ENCODE measurements around the gene MIPOL1.
"Not testable (repeated sequence)": the region's sequence is repeated elsewhere in the genome, so short reads cannot be mapped to it uniquely, and the experiment has no call there.

The MIPOL1 gene

DNA sequence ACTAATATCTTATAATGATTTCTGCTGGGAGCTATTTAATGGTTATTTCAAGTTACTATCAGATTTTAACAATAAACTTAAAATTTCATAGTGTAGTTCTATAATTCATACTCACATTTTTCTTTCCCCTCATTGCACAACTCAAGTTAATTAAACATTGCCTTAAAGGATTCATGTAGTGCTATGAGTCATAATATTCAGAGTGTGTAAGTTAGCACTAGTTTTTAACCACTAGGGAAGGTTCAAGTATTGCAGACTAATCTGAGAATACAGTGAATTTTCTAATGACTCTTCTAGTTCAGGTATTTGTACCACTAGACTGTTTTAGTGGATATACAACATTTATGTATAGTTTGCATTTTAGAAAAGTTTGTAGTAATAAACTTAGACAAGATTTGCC lies 347.4 kb downstream of the MIPOL1 start:
- in situ Hi-C loops (cut with HindIII; ENCODE audit: low pct_ligation_motif_present, low pct_unique_long_range_greater_than_20kb, low sequenced_read_pairs), result no loop called here
- no peak for DNase-seq

DNA sequence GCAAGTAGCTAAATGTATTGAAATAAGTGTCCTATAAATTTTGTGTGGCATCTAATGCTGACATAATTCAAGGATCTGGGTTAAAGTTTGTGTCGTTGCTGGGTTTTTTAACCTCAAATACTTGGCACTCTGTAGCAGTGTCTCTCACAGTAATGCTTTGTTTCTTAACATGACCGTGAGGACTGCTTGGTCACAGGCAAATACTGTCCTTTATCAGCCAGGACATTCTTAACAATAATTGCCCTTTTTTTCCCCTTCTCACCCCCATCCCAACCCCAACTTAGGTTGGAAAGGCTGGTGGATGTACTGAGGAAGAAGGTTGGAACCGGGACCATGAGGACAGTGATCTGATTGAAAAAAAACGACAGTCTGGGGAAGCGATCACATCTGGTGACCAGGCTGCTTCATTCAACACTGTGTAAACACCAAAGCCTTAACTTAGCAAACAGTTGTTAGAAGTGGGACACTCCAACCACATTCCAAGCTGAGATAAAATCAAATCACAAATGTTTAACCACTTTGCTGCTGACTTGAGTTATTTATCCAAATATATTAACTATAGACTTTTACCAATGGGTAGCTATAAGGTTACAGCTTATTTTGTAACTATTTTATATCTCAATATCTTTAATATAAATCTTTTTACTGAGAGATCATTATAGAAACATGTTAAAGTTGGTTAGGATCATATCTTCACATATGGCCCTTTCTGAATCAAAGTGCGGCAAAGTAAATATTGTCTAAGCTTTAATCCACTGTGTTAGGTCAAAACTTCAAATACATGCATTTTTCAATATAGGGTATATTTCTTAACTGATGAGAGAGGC lies 349.1 kb downstream of the MIPOL1 start:
- in situ Hi-C loops (cut with HindIII; ENCODE audit: low pct_ligation_motif_present, low pct_unique_long_range_greater_than_20kb, low sequenced_read_pairs), result no loop called here
- no peak for DNase-seq

DNA sequence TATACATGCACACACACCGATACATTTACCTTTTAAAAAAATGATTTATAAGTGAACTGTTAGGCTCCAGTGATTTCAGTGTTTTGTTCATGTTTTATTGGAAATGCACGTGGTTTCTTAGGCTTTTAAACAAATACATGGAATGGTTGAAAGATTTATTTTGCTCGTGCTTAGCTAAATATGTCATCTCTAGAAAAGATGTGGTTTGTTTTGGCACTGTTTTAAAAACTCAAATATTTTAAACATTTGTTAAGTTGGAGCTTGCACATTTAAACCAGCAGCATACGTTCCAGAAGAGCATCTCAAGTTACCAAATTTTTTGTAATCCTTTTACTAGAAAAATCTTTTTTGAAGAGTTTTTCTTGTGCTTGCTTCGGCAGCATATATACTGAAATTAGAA lies 352.8 kb downstream of the MIPOL1 start:
- in situ Hi-C loops (cut with HindIII; ENCODE audit: low pct_ligation_motif_present, low pct_unique_long_range_greater_than_20kb, low sequenced_read_pairs), result no loop called here
- no peak for DNase-seq

DNA sequence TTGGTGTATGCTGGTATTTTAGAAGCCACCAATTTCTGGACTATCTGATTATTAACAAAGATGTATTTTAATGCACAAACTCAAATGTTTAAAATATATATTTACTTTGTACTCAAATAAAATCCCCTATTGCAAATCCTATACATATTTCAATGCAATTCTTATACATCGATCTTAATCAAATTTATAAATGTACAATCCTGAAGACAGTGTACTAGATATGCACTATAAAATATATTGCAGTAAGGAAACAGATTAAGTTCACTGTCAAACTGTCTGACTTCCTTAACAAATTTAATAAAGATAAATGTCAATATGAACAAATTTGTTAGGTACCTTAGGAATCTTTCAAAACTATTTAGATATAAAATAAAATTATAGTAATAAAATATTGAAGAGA lies 353.4 kb downstream of the MIPOL1 start:
- in situ Hi-C loops (cut with HindIII; ENCODE audit: low pct_ligation_motif_present, low pct_unique_long_range_greater_than_20kb, low sequenced_read_pairs), result no loop called here
- no peak for DNase-seq

DNA sequence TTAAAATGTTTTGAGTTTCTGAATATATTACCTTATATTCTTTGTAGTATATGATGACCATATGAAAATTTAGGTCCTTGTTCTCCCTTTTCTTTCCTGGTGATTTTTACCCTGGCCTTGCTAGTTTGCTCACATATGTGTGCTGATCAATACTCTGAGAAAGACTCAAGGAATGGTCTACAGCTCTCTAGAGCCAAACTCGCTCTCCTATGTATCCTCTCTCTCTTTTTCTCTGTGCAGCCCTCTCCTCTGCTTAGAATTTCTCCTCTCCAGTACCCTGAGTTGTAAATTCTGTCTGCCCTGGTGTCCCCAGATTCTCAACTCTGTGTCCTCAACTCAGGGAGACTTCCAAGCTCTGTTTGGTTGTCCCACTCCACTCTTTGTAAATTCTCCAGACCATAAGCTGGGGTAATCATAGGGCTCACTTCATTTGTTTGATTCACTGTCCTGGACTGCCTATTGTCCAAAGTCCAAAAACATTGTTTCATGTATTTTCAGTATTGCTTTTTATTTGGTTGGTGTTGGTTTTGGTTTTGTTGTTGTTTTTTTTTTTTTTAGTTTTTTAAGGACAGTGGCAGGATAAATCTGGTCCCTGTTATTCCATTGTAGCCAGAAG lies 356.3 kb downstream of the MIPOL1 start:
- in situ Hi-C loops (cut with HindIII; ENCODE audit: low pct_ligation_motif_present, low pct_unique_long_range_greater_than_20kb, low sequenced_read_pairs), result no loop called here
- DNase-seq, result no peak

DNA sequence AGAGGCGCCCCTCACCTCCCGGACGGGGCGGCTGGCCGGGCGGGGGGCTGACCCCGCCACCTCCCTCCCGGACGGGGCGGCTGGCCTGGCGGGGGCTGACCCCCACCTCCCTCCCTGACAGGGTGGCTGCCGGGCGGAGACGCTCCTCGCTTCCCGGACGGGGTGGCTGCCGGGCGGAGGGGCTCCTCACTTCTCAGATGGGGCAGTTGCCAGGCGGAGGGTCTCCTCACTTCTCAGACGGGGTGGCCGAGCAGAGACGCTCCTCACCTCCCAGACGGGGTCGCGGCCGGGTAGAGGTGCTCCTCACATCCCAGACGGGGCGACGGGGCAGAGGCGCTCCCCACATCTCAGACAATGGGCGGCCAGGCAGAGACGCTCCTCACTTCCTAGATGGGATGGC lies 357.9 kb downstream of the MIPOL1 start:
- DNase-seq; in situ Hi-C loops (cut with HindIII; ENCODE audit: low pct_ligation_motif_present, low pct_unique_long_range_greater_than_20kb, low sequenced_read_pairs): not testable (repeated sequence)

DNA sequence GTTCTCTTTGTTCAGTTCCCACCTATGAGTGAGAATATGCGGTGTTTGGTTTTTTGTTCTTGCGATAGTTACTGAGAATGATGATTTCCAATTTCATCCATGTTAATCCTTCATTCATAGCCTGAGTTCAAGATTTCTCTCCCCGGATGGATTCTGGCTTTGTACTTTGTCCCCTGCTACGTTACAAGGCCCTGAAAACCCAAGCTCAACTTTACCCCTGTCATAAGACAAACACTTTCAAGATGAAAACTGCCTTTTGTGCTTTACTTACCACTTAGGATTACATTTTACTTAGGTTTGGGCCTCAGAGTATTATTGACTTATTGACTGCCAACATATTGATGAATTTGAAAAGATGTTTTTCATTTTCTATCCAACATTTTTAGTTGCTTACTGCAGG lies 361.0 kb downstream of the MIPOL1 start:
- in situ Hi-C loops (cut with HindIII; ENCODE audit: low pct_ligation_motif_present, low pct_unique_long_range_greater_than_20kb, low sequenced_read_pairs), result no loop called here
- no peak for DNase-seq

DNA sequence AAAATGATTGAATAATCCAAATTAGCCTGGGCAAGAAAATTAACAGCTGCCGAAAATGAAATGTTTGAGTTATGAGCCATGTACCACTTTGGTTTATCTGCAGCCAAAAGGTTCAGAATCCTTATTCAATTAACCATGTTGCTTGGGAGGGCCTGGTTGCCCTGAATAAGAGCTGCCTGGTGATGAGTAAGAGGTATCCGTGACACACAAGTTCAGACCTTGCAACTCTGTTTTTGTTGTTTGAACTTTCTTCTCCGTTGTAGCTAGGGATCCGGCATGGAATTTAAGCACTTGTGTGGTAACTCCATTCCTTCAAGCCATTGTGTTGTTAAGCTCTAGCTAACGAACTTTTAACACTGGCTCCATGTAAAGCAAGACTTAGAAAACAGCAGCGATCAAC lies 361.6 kb downstream of the MIPOL1 start:
- no peak for DNase-seq
- in situ Hi-C loops (cut with HindIII; ENCODE audit: low pct_ligation_motif_present, low pct_unique_long_range_greater_than_20kb, low sequenced_read_pairs), result no loop called here

DNA sequence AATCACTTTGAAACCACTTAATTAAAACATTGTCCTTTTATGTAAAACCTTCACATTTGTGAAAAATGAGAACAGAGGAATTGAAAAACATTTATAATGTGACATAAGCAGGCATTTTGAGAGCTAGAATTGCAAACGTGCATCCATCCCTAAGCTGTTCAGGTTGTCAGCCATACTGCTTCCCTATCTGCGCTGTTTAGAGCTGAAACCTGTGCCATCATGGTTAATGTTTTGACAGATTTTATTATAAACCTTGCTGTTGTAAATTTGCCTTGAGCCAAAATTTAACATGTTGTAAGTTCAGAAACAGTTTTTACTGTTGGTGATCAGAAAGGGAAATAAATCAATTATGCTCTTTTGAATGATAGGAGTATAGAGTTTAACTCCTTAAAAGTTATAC lies 365.5 kb downstream of the MIPOL1 start:
- in situ Hi-C loops (cut with HindIII; ENCODE audit: low pct_ligation_motif_present, low pct_unique_long_range_greater_than_20kb, low sequenced_read_pairs), result no loop called here
- DNase-seq, result no peak

DNA sequence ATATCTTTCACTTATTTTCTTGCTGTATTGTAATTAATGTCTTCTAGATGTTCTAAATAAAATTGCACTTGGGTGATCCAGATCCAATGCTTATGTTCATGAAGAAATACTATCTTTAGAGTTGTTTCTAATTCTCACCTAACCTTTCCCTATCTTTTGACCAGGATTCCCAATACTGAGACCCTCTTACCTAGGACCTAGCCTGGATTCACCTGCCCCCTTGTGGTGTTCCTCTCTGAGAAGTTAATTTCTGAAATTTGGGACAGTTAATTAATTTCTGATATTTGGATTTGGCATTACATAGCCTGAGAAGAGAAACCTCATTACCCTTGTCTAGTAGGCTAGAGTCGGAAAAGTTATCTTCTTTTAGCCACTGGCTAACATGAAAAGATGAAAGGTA lies 367.8 kb downstream of the MIPOL1 start:
- in situ Hi-C loops (cut with HindIII; ENCODE audit: low pct_ligation_motif_present, low pct_unique_long_range_greater_than_20kb, low sequenced_read_pairs), result no loop called here
- DNase-seq, result peak; percentile 6

DNA sequence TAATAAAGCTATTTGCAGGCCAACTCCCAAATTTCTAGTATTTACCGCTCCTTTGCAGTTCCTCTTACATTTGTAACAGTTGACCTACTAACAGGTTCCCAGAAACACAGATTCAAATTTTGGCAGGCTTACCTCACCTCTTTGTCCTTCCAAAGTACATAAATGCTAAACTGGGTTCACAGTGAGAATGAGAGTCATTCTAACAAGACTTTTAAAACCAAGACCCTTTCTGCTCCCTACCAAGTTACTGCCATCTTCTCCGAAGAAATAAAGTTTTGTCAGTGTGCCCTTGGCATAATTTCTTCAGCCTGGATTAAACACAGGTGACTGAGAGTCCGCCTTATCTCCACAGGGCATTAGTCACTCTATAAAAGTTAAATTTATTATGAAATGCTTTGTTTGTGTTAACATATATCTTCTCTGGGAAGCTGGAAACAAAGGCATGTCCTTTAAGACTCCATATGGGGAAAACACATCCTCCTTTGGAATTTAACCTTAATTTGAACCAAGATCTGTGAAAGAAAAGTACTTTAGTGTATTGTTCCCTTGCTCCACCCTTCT lies 369.2 kb downstream of the MIPOL1 start:
- no peak for DNase-seq
- in situ Hi-C loops (cut with HindIII; ENCODE audit: low pct_ligation_motif_present, low pct_unique_long_range_greater_than_20kb, low sequenced_read_pairs), result no loop called here

DNA sequence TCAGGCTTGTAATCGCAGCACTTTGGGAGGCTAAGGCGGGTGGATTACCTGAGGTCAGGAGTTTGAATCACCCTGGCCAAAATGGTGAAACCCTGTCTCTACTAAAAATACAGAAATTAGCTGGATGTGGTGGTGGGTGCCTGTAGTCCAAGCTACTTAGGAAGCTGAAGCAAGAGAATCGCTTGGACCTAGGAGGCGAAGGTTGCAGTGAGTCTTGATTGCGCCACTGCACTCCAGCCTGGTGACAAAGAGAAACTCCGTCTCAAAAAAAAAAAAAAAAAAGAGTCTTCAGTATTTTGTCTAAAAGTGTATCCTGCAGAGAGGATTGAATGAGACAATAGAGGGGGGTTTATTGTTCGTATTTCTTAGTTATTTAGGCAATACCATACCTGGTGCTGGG lies 372.0 kb downstream of the MIPOL1 start:
- in situ Hi-C loops (cut with HindIII; ENCODE audit: low pct_ligation_motif_present, low pct_unique_long_range_greater_than_20kb, low sequenced_read_pairs), result no loop called here
- no peak for DNase-seq

DNA sequence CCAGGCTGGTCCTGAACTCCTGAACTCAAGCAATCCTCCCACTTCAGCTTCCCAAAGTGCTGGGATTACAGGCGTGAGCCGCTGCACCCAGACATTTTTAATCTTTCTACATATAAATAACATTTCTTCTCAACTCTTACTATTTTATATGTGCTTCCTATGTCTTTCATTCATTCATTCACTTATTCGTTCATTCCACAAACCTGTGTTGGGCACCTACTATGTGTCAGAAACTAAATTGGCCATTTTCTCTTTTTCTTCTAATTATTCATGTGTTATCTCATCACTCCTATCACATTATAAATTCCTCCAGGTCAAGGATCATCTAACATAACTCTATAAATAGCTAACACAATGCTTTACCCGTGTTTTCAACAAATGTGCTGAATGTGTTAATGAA lies 373.7 kb downstream of the MIPOL1 start:
- in situ Hi-C loops (cut with HindIII; ENCODE audit: low pct_ligation_motif_present, low pct_unique_long_range_greater_than_20kb, low sequenced_read_pairs), result no loop called here
- DNase-seq, result no peak

DNA sequence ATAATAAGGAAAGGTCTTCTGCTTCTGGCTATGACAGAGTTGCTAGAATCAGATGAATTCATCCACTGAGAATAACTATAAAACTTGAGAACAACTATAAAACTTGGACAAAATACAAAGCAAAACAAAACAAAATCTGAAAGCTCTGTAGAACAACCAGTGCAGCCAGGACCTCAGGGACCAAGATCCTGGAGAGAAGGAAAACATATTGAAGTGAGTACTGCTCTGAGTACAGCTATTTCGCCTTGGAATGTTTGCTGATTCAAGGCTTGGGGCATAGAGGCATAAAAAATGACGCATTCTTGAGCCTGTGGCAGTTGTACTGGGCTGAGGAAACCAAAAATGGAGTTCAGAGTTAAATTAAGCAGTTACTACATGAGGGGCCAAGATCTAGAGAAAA lies 375.6 kb downstream of the MIPOL1 start:
- no peak for DNase-seq
- in situ Hi-C loops (cut with HindIII; ENCODE audit: low pct_ligation_motif_present, low pct_unique_long_range_greater_than_20kb, low sequenced_read_pairs), result no loop called here

DNA sequence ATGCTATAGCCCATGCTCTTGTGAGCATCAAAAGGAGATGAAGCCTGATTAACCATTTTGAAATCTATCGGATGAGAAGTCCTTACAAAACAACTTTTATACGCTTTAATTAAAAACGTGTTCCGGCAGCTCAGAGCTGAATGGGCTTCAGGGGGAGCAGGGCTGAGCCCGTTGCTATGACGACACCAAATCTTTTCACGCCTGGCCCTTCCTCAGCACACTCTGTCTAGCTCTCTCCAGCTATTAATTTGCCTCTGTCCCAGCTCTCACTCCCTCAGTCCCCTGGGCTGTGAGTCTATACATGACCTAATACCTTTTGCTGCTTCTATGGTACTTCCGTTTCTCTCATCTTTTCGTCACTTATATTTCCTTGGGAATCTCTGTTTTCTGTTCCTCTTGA lies 381.5 kb downstream of the MIPOL1 start:
- DNase-seq, result no peak
- in situ Hi-C loops (cut with HindIII; ENCODE audit: low pct_ligation_motif_present, low pct_unique_long_range_greater_than_20kb, low sequenced_read_pairs), result no loop called here

DNA sequence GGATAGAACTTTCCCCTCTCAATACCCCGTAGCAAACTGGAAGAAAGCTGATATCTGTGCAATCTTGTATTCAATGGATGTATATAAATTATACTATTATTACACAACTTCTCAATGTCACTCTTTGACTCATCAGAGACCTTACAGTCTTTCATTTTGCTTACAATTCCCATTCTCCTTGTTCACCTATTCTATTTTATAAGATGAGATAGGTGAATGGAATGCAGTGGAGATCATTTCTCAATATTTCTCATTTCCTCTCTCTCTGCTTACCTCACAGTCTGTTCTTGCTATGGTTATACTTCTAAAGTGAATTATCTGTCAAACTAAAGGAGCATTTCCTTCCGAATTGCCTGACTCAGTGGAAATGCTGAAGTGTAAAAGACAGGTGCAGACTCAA lies 382.4 kb downstream of the MIPOL1 start:
- in situ Hi-C loops (cut with HindIII; ENCODE audit: low pct_ligation_motif_present, low pct_unique_long_range_greater_than_20kb, low sequenced_read_pairs), result no loop called here
- peak; percentile 1 for DNase-seq

DNA sequence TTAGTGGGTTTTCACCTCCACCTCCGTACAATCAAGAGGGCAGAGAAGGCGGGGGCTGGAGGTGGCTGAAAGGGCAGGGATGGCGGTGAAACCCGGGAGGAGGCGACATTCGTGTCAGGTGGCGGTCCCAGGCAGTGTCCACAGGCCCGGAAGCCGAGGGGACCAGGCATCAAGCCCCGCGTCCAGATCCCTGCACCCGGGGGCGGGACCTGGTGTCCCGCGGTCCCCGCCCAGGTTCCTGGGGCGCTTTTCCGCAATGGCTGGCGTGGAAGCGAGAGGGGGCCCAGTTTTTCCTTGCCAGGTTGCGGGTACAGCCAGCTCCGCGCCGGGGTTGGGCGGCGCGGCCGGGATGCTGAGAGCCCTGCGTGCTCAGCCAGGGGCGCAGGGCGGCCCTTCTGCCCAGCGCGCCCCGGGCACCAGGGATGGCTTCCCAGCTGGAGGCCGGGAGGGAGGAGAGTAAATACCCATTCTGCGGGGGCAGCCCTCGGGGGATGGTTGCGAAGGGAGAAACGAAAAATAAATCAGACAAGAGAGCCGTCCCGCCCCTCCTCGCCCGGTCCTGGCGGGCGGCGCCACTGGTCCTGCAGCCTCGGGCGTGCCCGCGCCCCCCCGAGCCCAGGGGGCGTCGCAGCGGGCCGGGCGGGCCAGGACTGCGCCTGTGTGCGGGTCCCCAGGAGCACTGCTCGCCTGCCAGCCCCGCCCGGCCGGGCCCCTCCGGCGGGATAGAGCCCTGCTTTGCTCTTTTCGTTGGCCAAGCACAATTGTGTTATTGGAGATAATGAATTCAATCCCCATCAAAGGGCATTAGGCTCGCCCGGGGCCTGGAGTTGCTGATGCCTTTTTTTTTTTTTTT lies 385.8 kb downstream of the MIPOL1 start:
- no peak for DNase-seq
- in situ Hi-C loops (cut with HindIII; ENCODE audit: low pct_ligation_motif_present, low pct_unique_long_range_greater_than_20kb, low sequenced_read_pairs), result no loop called here

DNA sequence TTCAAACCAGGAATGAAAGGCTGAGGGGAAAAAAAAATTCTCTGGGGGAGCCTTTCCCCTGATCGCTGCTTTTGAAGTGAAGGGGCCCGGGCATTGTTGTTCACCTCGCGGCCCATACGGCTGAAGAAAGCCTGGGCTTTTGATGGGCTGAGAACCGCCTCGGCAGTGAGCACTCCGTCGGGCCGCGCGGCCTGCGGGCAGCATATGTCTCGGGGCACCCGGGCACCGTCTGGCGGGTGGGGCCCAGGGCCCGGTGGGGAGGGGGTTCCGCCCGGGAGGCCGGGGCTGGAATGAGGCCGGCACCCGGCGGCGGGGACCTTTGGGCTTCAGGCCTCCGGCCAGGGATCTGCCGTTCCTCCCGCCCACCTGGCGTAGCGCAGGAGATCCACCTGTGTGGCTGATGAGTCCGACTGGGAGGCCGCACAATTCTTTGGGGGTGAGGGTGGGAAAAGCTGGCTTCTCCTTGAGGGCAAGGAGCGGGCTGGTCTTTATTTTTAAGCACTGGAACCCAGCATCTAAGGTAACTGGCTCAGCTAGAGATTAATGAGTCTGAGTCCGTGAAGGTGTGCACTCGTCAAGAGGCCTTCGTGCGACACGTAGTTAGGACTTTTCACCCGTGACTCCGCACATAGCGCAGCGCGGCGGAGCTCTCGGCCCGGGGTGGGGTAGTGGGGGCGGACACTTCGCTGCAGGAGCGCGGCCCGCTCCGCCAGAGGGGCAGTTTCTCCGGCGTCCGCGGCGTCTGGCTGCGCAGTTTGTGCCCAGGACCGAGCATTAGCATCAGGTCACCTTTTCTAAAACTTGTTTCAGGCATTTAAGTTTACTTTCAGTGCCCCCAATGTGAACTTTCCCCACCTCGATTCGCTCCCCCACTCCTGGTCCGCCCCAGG lies 386.7 kb downstream of the MIPOL1 start:
- DNase-seq, result no peak
- in situ Hi-C loops (cut with HindIII; ENCODE audit: low pct_ligation_motif_present, low pct_unique_long_range_greater_than_20kb, low sequenced_read_pairs), result no loop called here

Measured in ACHN (cell line).